ENCODE measurements around the gene COL5A1.

COL5A1 gene

GRCh38 chr9:134626571-134627416 lies 14.8 kb upstream of the COL5A1 start:
- no CpG with 5 or more reads among the region's 19 CpGs for WGBS (ENCODE audit: insufficient coverage, insufficient read length)
- no peaks in the 10 kb centered on the region for H3K27me3 ChIP-seq (ENCODE audit: control insufficient read depth, insufficient read depth, low read length)
- no peaks in the 10 kb centered on the region for H3K36me3 ChIP-seq (ENCODE audit: control insufficient read depth, insufficient read depth, low read length)
- H3K9me3 ChIP-seq (ENCODE audit: control insufficient read depth, insufficient read depth, low read length), result no peaks in the 10 kb centered on the region
- no peak overlapping the region for H3K4me3 ChIP-seq (ENCODE audit: low read length)
- peaks cover 2% of the 10 kb centered on the region; the same call in 1 of the 2 replicates for H3K4me1 ChIP-seq (ENCODE audit: control insufficient read depth, insufficient read depth, low read length)
- DNase-seq (ENCODE audit: low read depth, low spot score), result no peak
- no peak overlapping the region for H3K27ac ChIP-seq (ENCODE audit: low read length)

DNA sequence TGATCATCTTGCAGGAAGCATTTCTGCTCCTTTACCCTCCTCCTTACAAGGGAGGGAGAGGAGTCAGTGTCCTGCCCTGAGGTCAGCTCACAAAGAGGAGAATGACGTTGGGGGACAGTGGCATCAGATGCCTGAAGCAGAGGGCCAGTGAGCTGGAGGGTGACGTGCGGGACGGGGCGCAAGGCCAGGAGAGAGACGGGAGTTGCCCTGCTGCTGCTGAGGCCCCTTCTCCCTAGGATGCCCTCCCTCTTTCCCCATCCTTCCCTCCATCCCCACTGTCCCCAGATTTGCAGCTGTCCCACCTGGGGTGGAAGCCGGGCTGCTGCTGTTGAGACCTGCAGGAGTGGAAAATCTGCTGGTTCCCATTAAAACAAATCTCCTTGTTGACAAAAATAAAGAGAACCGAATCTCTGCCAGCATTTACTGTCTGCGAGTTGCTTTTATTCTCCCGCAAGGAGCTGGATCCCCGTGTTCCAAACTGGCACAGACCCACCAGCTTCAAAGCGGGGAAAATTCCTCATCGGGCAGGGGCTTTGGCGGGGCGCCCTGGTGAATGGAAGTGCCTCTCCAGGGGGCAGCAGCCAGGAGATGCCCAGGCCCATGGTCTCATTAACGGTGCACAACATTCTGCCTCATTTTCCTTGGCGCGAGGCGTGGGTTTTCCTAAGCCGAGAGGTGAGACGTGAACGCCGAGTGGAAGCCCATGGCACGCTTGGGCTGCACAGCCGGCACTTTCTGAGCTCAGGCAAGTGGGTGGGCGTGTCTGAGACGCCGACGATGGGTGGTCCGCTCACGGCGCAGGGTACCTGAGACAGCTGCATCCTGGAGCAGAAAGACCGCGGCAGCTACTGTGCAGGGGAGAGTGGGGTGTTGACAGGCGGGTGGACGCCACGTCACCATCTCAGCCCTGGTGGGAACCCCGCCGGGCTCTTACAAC lies 13.9 kb upstream of the COL5A1 start:
- Histone ChIP-seq H3K27ac (ENCODE audit: low read length) (no peak overlapping the region), H3K27me3 (ENCODE audit: control insufficient read depth, insufficient read depth, low read length) (no peaks in the 10 kb centered on the region), H3K4me3 (ENCODE audit: low read length) (no peak overlapping the region), H3K36me3 (ENCODE audit: control insufficient read depth, insufficient read depth, low read length) (no peaks in the 10 kb centered on the region), H3K4me1 (ENCODE audit: control insufficient read depth, insufficient read depth, low read length) (peaks cover 2% of the 10 kb centered on the region; the same call in 1 of the 2 replicates), H3K9me3 (ENCODE audit: control insufficient read depth, insufficient read depth, low read length) (no peaks in the 10 kb centered on the region)
- DNase-seq (ENCODE audit: low read depth, low spot score), result no peak
- no CpG with 5 or more reads among the region's 39 CpGs for whole genome bisulfite sequencing (ENCODE audit: insufficient coverage, insufficient read length)

DNA sequence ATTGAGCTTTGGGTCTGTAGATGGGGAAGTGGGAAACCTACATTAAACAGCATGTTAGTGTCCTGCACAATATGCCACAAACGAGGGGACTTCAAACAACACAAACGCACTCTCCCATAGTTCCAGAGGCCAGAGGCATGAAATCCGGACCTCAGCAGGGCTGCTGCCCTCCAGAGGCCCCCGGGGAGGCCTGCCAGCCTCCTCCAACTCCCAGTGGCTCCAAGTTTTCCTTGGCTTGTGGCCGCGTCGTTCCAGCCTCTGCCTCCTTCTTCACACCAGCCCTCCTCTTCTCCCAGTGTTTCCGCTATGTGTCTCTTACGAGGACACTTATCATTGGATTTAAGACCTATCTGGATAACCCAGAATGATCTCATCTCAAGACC lies 13.3 kb upstream of the COL5A1 start:
- Histone ChIP-seq H3K9me3 (ENCODE audit: control insufficient read depth, insufficient read depth, low read length) (no peaks in the 10 kb centered on the region), H3K27me3 (ENCODE audit: control insufficient read depth, insufficient read depth, low read length) (no peaks in the 10 kb centered on the region), H3K27ac (ENCODE audit: low read length) (no peak overlapping the region), H3K4me3 (ENCODE audit: low read length) (no peak overlapping the region), H3K4me1 (ENCODE audit: control insufficient read depth, insufficient read depth, low read length) (peaks cover 2% of the 10 kb centered on the region; the same call in 1 of the 2 replicates), H3K36me3 (ENCODE audit: control insufficient read depth, insufficient read depth, low read length) (no peaks in the 10 kb centered on the region)
- DNase-seq (ENCODE audit: low read depth, low spot score), result no peak
- no CpG with 5 or more reads among the region's 9 CpGs for WGBS (ENCODE audit: insufficient coverage, insufficient read length)

DNA sequence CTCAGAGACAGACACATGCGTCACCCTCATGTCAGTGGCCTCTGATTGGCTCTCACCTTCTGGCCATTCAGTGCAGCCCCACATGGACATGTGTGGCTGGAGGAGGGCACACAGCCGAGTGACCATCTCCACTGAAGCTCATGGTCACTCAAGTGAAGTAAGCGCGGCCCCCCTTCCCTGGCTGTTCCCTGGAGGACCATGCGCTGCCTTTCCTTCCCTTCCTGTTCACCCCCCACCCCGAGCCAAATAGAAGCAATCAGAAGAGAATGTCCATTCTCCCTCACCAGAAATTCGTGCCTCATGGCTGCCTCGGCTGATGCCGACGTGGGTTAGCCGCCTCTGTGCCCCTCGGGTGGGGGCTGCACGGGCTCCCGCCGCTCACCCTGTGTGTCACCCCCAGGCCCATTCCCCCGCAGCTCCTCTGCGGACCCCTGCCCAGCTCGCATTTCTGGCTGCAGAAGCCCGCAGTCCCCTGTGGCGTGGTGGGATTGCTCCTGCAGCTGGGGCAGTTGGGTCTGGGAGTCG lies 12.5 kb upstream of the COL5A1 start:
- Histone ChIP-seq H3K27ac (ENCODE audit: low read length) (no peak overlapping the region), H3K4me3 (ENCODE audit: low read length) (no peak overlapping the region), H3K9me3 (ENCODE audit: control insufficient read depth, insufficient read depth, low read length) (no peaks in the 10 kb centered on the region), H3K36me3 (ENCODE audit: control insufficient read depth, insufficient read depth, low read length) (no peaks in the 10 kb centered on the region), H3K4me1 (ENCODE audit: control insufficient read depth, insufficient read depth, low read length) (peaks cover 2% of the 10 kb centered on the region; the same call in 1 of the 2 replicates), H3K27me3 (ENCODE audit: control insufficient read depth, insufficient read depth, low read length) (no peaks in the 10 kb centered on the region)
- DNase-seq (ENCODE audit: low read depth, low spot score), result no peak
- no CpG with 5 or more reads among the region's 21 CpGs for WGBS (ENCODE audit: insufficient coverage, insufficient read length)

GRCh38 chr9:134629586-134630392 lies 11.8 kb upstream of the COL5A1 start:
- H3K4me1 ChIP-seq (ENCODE audit: control insufficient read depth, insufficient read depth, low read length), result peaks cover 2% of the 10 kb centered on the region; the same call in 1 of the 2 replicates
- H3K27ac ChIP-seq (ENCODE audit: low read length), result no peak overlapping the region
- no CpG with 5 or more reads among the region's 16 CpGs for WGBS (ENCODE audit: insufficient coverage, insufficient read length)
- no peak for DNase-seq (ENCODE audit: low read depth, low spot score)
- H3K36me3 ChIP-seq (ENCODE audit: control insufficient read depth, insufficient read depth, low read length), result no peaks in the 10 kb centered on the region
- H3K4me3 ChIP-seq (ENCODE audit: low read length), result no peak overlapping the region
- H3K27me3 ChIP-seq (ENCODE audit: control insufficient read depth, insufficient read depth, low read length), result no peaks in the 10 kb centered on the region
- no peaks in the 10 kb centered on the region for H3K9me3 ChIP-seq (ENCODE audit: control insufficient read depth, insufficient read depth, low read length)

DNA sequence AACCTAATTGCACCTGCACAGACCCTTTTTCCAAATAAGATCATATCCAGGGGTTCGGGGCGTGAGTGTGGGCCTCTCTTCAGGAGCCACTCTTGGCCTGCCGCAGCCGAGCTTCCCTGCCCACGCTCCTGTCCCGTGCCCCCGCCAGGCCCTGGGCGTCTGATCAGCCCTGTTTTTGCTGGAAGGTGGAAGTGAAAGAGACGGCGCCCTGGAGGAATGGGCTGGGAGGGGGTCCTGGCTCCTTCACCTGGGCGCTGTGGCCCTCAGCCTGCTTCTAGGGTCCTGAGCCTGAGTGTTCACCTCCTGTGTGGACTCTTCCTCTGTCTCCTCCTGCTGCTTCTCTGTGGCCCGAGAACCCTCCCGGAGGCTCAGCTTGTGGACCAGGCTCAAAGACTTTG lies 11.2 kb upstream of the COL5A1 start:
- no peaks in the 10 kb centered on the region for H3K27me3 ChIP-seq (ENCODE audit: control insufficient read depth, insufficient read depth, low read length)
- no peaks in the 10 kb centered on the region for H3K36me3 ChIP-seq (ENCODE audit: control insufficient read depth, insufficient read depth, low read length)
- DNase-seq (ENCODE audit: low read depth, low spot score), result no peak
- H3K9me3 ChIP-seq (ENCODE audit: control insufficient read depth, insufficient read depth, low read length), result no peaks in the 10 kb centered on the region
- no peak overlapping the region for H3K27ac ChIP-seq (ENCODE audit: low read length)
- H3K4me3 ChIP-seq (ENCODE audit: low read length), result no peak overlapping the region
- no CpG with 5 or more reads among the region's 13 CpGs for WGBS (ENCODE audit: insufficient coverage, insufficient read length)
- H3K4me1 ChIP-seq (ENCODE audit: control insufficient read depth, insufficient read depth, low read length), result peaks cover 2% of the 10 kb centered on the region; the same call in 1 of the 2 replicates

DNA sequence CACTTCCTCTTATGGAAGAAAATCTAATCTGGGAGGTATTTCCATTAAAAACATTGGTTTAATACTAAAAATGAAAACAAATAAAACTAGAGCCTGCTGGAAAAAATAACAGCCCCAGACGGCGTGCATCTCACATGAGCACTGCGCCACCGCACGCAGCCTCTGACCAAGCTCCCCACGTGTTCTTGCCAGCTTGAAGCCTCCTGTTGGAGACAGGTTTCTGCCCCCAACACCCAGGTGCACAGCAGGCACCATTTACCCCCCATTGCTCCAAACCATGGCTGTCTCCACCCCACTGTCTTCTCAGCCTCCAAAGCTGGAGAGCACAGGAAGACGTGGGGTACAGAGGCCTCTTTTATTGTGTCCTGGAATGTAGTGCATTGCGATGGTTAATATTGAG lies 10.7 kb upstream of the COL5A1 start:
- Histone ChIP-seq H3K27me3 (ENCODE audit: control insufficient read depth, insufficient read depth, low read length) (no peaks in the 10 kb centered on the region), H3K4me1 (ENCODE audit: control insufficient read depth, insufficient read depth, low read length) (peaks cover 2% of the 10 kb centered on the region; the same call in 1 of the 2 replicates), H3K9me3 (ENCODE audit: control insufficient read depth, insufficient read depth, low read length) (no peaks in the 10 kb centered on the region), H3K4me3 (ENCODE audit: low read length) (no peak overlapping the region), H3K27ac (ENCODE audit: low read length) (no peak overlapping the region), H3K36me3 (ENCODE audit: control insufficient read depth, insufficient read depth, low read length) (no peaks in the 10 kb centered on the region)
- no CpG with 5 or more reads among the region's 8 CpGs for WGBS (ENCODE audit: insufficient coverage, insufficient read length)
- no peak for DNase-seq (ENCODE audit: low read depth, low spot score)

GRCh38 chr9:134631881-134632280 lies 9.7 kb upstream of the COL5A1 start:
- no peaks in the 10 kb centered on the region for H3K36me3 ChIP-seq (ENCODE audit: control insufficient read depth, insufficient read depth, low read length)
- DNase-seq (ENCODE audit: low read depth, low spot score), result no peak
- no peak overlapping the region for H3K4me3 ChIP-seq (ENCODE audit: low read length)
- no peaks in the 10 kb centered on the region for H3K4me1 ChIP-seq (ENCODE audit: control insufficient read depth, insufficient read depth, low read length)
- no peaks in the 10 kb centered on the region for H3K9me3 ChIP-seq (ENCODE audit: control insufficient read depth, insufficient read depth, low read length)
- no CpG with 5 or more reads among the region's 10 CpGs for WGBS (ENCODE audit: insufficient coverage, insufficient read length)
- no peak overlapping the region for H3K27ac ChIP-seq (ENCODE audit: low read length)
- no peaks in the 10 kb centered on the region for H3K27me3 ChIP-seq (ENCODE audit: control insufficient read depth, insufficient read depth, low read length)

DNA sequence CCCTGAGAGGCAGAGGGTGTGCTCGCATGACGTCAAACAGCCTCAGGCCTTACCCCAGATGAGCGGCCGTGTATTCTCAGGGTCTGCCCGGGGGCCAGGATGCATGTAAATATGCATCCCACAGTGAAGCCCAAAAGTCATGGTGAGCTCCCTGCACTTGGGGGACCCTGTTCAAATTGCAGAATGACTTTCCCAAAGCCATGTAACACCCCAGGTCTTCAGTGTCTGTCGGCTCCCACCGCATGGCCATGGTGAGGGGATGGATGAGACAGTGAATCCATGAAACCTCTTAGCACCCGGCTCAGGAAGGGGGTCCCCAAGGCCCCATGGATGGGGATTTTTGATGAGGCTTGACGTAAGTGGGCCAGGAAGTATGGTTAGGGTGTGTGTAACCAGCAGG lies 9.3 kb upstream of the COL5A1 start:
- H3K4me3 ChIP-seq (ENCODE audit: low read length), result no peak overlapping the region
- H3K9me3 ChIP-seq (ENCODE audit: control insufficient read depth, insufficient read depth, low read length), result no peaks in the 10 kb centered on the region
- H3K27me3 ChIP-seq (ENCODE audit: control insufficient read depth, insufficient read depth, low read length), result no peaks in the 10 kb centered on the region
- DNase-seq (ENCODE audit: low read depth, low spot score), result no peak
- H3K27ac ChIP-seq (ENCODE audit: low read length), result no peak overlapping the region
- no CpG with 5 or more reads among the region's 9 CpGs for WGBS (ENCODE audit: insufficient coverage, insufficient read length)
- H3K4me1 ChIP-seq (ENCODE audit: control insufficient read depth, insufficient read depth, low read length), result no peaks in the 10 kb centered on the region
- no peaks in the 10 kb centered on the region for H3K36me3 ChIP-seq (ENCODE audit: control insufficient read depth, insufficient read depth, low read length)

Measured in iPS DF 6.9 (cell line).